ENCODE measurements around the gene ALDOB.

GRCh38 chr9:101450931-101451330, 15.4 kb upstream of the ALDOB start:
- TF ChIP-seq CTCF (IDR thresholded peaks at IDR 0.05 in 4 of 5, conservative IDR thresholded peaks at IDR 0.05 in 1 of 5) (no peak), POLR2A (IDR thresholded peaks at IDR 0.05) (no peak)

Data from gastrocnemius medialis (tissue), 4 donors.